Mucosa of descending colon (tissue), 3 donors: Measurements from ENCODE around the gene SCAMP3. TPM values are rescaled to one million over a fixed set of nuclear protein-coding genes. Genes with fewer than 3 reads are reported as not detected.

Experiments
- ATAC-seq: fragments of 200-7000 bp; cut with Tn5 transposase; one replicate; pipeline ENCODE4 v1.9.1; 2020; ENCODE audit warnings: mild to moderate bottlenecking, moderate library complexity
- DNase-seq, 3 donors: peaks; one replicate each; pipeline ENCODE4 v3.0.0-alpha.2; 2020
- H3K36me3 ChIP-seq: fragments of 200-600 bp; one replicate; pipeline ENCODE4 v1.8.0; 2021; ENCODE audit warnings: low read depth, mild to moderate bottlenecking
- H3K4me1 ChIP-seq: fragments of 200-600 bp; one replicate; pipeline ENCODE4 v1.8.0; 2021; ENCODE audit warnings: low read depth, mild to moderate bottlenecking
- H3K4me3 ChIP-seq: fragments of 200-600 bp; one replicate; pipeline ENCODE4 v1.8.0; 2021; ENCODE audit warnings: mild to moderate bottlenecking
- H3K9me3 ChIP-seq: fragments of 200-600 bp; one replicate; pipeline ENCODE4 v1.8.0; 2021; ENCODE audit warnings: mild to moderate bottlenecking
- CTCF ChIP-seq: fragments of 200-600 bp; IDR thresholded peaks from one replicate; pipeline ENCODE4 v1.8.0; 2022; ENCODE audit warnings: antibody characterized with exemption, mild to moderate bottlenecking
- intact Hi-C, 2 donors: fragments of 100-400 bp; cut with DNase I in 1 of 2; cut with micrococcal nuclease in 1 of 2; formaldehyde crosslinking; loops; one replicate each; pipeline versions ENCODE4 v1.11.0 to v1.11.1; 2022; cut with DNase I, micrococcal nuclease
- total RNA-seq, 3 donors: library from RNA; stranded (reverse); fragmentation: NEBNext Ultra II Directional in 2 of 3; extraction: Animal tissue kit (Norgen Biotek cat#: 25700) in 2 of 3; gene quantifications; one replicate each; pipeline versions ENCODE4 v1.2.1 to v1.2.4, GENCODE V29; 2021 to 2023
- donor health status: DM: no; HTN: no; CAD: no; lungs with moderate emphysema.
- donor health status: DM: no; HTN: no; CAD: no.
- donor health status: DM: no; HTN: yes; CAD: no.

Gene SCAMP3
- total RNA-seq, 3 donors from 2014 or later, result 43.6 to 53.4 (median 46.8) TPM

DNA sequence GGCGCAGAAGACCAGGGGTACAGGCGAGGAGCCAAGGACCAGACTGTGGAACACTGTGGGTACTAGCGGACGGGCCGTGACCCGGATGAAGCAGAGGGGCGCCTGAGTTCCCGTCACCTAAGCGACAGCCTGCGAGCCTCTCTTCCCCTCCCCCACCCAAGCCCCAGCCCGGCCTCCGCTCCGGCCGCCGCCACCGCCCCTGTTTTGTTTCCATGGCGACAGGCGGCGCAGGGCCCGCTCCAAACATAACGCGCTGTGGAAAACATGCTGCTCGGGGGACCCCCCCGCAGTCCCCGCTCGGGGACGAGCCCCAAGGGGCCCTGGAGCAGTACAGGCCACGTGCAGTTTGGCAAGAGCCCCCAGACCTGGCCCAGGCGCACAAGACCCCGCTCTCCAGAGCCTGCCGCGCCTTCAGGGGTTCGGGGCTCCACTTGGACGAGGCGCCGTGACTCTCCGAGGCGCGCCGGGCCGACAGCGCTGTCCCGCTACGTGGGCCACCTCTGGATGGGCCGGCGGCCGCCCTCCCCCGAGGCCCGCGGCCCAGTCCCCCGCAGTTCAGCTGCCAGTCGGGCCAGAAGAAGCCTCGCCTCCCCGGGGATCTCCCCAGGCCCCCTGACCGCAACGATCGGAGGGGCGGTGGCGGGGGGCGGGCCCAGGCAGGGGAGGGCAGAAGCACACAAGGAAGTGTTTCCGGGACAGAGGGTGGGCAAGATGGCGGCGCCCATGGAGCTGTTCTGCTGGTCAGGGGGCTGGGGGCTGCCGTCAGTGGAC is 53.4 kb downstream of the SCAMP3 start, which contains the start of gene MTX1:
Gene MTX1 (plus strand): TSS at position 155 of the 771 bp plus-strand sequence. CDS start 110 bp downstream, at position 265.
- Histone ChIP-seq H3K4me1 (peaks cover 20% of the 10 kb centered on the region), H3K36me3 (no peaks in the 10 kb centered on the region), H3K4me3 (peak within 1 kb of the TSS; percentile 78), H3K9me3 (no peaks in the 10 kb centered on the region)
- intact Hi-C loops, result no loop called here
- peak; percentile 87 to 93 (median 90) for DNase-seq
- TF ChIP-seq CTCF, result no peak
- peak; percentile 85 for ATAC-seq

DNA sequence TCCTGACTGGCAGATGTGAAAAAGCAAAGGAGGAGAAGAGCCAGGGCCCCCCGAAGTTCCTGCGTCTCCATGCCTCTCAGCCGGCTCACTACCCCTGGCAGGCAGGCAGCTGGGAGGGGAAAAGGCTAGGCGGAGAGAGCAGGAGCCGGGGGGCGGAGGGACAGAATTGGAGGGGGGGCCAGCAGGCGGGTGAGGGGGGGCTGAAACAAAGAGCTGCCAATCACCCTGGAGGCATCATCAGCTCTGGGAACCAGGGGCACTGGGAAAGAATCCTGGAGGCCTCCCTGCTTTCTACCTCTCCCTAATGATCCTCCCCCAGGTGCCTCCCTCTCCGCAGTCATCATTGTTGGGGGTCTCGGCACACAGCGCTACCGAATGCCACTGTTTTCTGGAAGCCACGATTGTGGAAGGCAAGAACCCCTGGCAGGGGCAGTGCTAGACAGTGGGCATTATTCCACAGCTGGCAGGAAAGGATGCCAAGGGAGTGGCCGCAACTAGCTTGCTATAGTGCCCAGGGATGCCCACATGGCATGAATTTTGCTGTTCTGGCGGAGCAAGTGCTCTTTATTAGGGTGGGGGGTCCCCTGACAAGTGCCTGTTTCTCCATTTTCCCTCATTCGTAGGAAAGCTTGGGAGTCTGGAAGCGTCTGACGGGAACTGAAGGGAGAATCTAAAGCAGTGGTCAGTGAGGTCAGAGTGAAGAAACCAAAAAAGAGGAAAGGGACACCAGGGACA is 54.2 kb downstream of the SCAMP3 start, which contains the start of gene THBS3:
Gene THBS3 (minus strand): TSS at position 92 of the 735 bp plus-strand sequence. CDS start 21 bp downstream, at position 71.
- no peaks in the 10 kb centered on the region for H3K9me3 ChIP-seq
- H3K4me3 ChIP-seq, result peak within 1 kb of the TSS; percentile 78
- H3K36me3 ChIP-seq, result no peaks in the 10 kb centered on the region
- intact Hi-C loops, result no loop called here
- peak in 2 of 3 donors; percentile 38 to 65 for DNase-seq
- peak; percentile 10 for ATAC-seq
- no peak for TF ChIP-seq CTCF
- H3K4me1 ChIP-seq, result peaks cover 20% of the 10 kb centered on the region

- ATAC-seq, result peak; percentile 67
- Histone ChIP-seq H3K9me3 (no peaks in the 10 kb centered on the region), H3K4me3 (no peak overlapping the region), H3K4me1 (peaks cover 20% of the 10 kb centered on the region), H3K36me3 (no peaks in the 10 kb centered on the region)
- intact Hi-C loops, result no loop called here
- TF ChIP-seq CTCF, result peak; percentile 61
- DNase-seq, result peak; percentile 86 to 97 (median 93)
Observed at GRCh38 chr1:155206891-155207805, 55.0 kb downstream of the SCAMP3 start.

Other genes starting within 250 kb of the SCAMP3 start
- 1 to 10 TPM; 1.7 to 3.3 (median 2.3) TPM for gene DCST2, start 228.6 kb downstream of the SCAMP3 start, total RNA-seq
- gene DCST1, start 228.5 kb downstream of the SCAMP3 start, total RNA-seq, result under 1 TPM in 2 of 3 donors, not detected in 1; 0.19 to 0.20 TPM
- 100 to 1,000 TPM in 1 of 3 donors, 10 to 100 TPM in 2; 71.8 to 148 (median 79.7) TPM for gene ADAM15, start 211.0 kb downstream of the SCAMP3 start, total RNA-seq
- 10 to 100 TPM; 12.3 to 27.2 (median 26.4) TPM for gene EFNA4, start 198.6 kb downstream of the SCAMP3 start, total RNA-seq
- gene EFNA3, start 183.5 kb downstream of the SCAMP3 start, total RNA-seq, result 10 to 100 TPM in 1 of 3 donors, 1 to 10 TPM in 2; 2.1 to 17.4 (median 5.6) TPM
- gene EFNA1, start 134.5 kb downstream of the SCAMP3 start, total RNA-seq, result 100 to 1,000 TPM in 2 of 3 donors, 10 to 100 TPM in 1; 46.3 to 198 (median 110) TPM
- gene SLC50A1, start 126.5 kb downstream of the SCAMP3 start, total RNA-seq, result 10 to 100 TPM; 38.7 to 95.8 (median 66.4) TPM
- 100 to 1,000 TPM in 1 of 3 donors, 10 to 100 TPM in 2; 76.3 to 106 (median 78.4) TPM for gene DPM3, start 121.8 kb downstream of the SCAMP3 start, total RNA-seq
- 100 to 1,000 TPM; 162 to 190 (median 176) TPM for gene KRTCAP2, start 89.1 kb downstream of the SCAMP3 start, total RNA-seq
- gene TRIM46, start 88.5 kb downstream of the SCAMP3 start, total RNA-seq, result under 1 TPM; 0.26 to 0.76 (median 0.39) TPM
- gene THBS3, start 54.5 kb downstream of the SCAMP3 start, total RNA-seq, result 10 to 100 TPM; 22.4 to 35.9 (median 33.9) TPM
- gene MTX1, start 53.7 kb downstream of the SCAMP3 start, total RNA-seq, result 10 to 100 TPM; 26.1 to 41.1 (median 35.6) TPM
- gene ENTREP3, start 6.9 kb downstream of the SCAMP3 start, total RNA-seq, result 10 to 100 TPM; 16.9 to 42.6 (median 20.4) TPM
- 10 to 100 TPM; 43.7 to 51.7 (median 47.8) TPM for gene CLK2, start 11.1 kb upstream of the SCAMP3 start, total RNA-seq
- gene HCN3, start 15.1 kb upstream of the SCAMP3 start, total RNA-seq, result 10 to 100 TPM; 10.3 to 15.6 (median 10.8) TPM
- gene PKLR, start 39.1 kb upstream of the SCAMP3 start, total RNA-seq, result 1 to 10 TPM in 2 of 3 donors, under 1 TPM in 1; 0.63 to 2.0 (median 1.5) TPM
- 100 to 1,000 TPM; 130 to 244 (median 222) TPM for gene FDPS, start 46.5 kb upstream of the SCAMP3 start, total RNA-seq
- gene RUSC1, start 58.5 kb upstream of the SCAMP3 start, total RNA-seq, result 10 to 100 TPM; 58.9 to 79.4 (median 60.6) TPM